Activated gamma-delta T cell treated with Interleukin-2 at 50 U/mL for 16 hours (primary cell): ENCODE results near the gene ATPAF1.

Experiments used
- DNase-seq: peaks from one replicate; pipeline ENCODE4 v3.0.0-alpha.2; 2020

ATPAF1 gene

DNA sequence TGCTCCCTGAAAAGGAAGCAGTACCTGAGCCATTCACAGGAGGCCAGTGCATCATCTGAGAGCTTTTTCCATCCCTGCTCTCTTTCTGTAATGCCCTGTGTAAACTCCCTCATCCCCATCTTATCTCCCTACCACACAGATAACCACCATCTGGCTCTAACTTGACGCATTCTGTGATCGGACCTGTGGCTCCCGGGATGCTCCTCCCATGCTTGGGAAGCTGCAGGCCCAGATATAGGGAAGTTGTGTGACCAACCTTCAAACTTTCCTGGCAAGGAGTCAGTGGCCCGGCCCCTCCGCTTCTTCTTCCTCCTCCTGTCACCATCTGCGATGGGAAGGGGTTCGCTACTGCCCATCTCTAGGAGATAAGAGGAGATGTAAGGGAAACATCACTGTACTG is 85.2 kb downstream of the ATPAF1 start:
- no peak for DNase-seq
